IPS-NIHi7 (cell line): ENCODE results near the gene C1QC.
A peak's percentile ranks its signal among the peaks of the same experiment; 100 is the strongest.

Experiments
- DNase-seq: peaks from one replicate; pipeline ENCODE4 v3.0.0; 2012; ENCODE audit warnings: mixed read lengths; ENCODE audit errors: extremely low spot score

Gene C1QC

GRCh38 chr1:22619252-22619651 is 24.2 kb upstream of the C1QC start:
- DNase-seq = no peak

GRCh38 chr1:22619798-22620197 is 23.6 kb upstream of the C1QC start:
- DNase-seq = no peak

- no peak for DNase-seq
Measured at GRCh38 chr1:22621761-22622160, 21.7 kb upstream of the C1QC start.

- DNase-seq = peak; percentile 68
Measured at GRCh38 chr1:22625262-22625925, 18.0 kb upstream of the C1QC start.

DNA sequence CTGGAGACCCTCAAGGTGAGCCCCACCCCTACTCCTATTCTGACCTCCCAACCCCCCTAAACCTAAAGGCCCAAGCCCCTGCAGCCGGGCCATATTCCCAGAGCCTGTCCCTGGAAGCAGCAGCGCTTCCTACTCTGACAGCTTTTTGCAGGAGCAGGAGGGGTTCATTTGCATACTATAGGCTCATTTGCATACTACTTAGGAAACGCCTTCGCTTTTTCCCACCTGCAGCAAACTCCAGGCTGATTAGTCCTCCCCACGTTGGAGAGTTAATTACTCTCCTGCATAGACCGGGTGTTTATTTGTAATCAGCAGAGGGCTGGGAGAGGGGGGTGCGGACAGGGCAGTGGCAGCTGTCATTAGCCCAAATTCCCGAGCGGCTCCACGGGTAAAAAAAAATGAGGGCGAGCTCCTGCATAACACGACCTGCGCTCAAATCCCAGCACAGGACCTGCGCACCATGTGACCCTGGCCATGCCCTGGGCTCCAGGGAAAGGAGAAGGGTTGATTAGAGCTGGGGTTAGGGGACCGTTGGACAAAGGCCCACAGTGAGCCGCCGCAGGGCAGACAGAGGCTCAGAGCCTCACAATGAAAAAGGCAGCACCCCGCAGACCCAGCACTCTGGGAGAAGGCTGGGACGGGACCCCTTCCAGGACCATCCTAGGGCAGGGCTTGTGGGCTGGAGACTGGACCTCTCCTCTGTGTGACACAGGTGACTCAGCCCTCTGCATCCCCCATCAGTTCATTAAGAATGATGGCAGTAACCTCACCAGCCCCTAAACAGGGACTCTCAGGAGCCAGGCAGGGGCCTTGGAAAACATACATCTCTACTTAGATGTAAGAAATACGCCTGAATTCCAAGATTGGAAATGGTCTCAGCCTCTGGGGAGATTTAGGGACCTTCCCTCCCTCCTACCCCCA is 16.9 kb upstream of the C1QC start:
- no peak for DNase-seq

DNA sequence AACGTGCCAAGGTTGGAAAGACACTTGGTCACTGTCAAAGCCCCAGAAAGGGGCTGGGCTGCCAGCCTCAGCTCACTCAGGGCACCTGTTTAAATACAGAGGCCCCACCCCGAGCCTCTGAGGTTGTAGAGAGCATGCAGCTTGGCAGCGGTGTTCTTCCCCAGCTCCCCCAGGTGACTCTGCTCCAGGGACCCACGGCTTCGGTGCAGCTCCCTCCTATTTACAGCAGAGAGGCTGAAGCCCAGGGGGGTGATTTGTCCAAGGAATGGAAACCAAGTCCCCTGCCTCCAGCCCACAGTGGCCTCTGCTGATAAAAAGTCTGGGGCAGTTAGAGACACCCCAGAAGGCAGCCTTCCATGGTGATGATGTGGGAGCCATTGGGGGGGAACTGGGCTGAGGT is 16.1 kb upstream of the C1QC start:
- DNase-seq = no peak

GRCh38 chr1:22628698-22629444 is 14.6 kb upstream of the C1QC start:
- no peak for DNase-seq

- DNase-seq = peak; percentile 43
Measured at GRCh38 chr1:22629886-22630285, 13.5 kb upstream of the C1QC start.

- no peak for DNase-seq
Measured at GRCh38 chr1:22633697-22634463, 9.6 kb upstream of the C1QC start.

DNA sequence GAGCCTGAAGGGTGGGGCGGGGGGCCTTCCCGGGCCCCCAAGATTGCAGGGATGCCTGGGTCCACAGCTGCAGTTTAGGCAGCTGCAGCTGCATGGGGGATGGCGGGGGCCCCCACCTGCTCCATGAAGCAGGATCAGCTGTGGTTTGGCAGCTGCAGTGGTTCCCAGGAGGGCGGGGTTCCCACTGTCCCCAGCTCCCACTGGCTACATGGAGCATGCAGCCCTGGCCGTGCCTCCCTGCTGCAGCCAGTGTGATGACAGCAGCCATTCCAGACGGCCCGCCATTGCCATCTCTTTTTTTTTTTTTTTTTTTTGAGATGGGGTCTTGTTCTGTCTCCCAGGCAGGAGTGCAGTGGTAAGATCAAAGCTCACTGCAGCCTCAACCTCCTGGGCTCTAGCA is 8.0 kb upstream of the C1QC start:
- DNase-seq = no peak

DNA sequence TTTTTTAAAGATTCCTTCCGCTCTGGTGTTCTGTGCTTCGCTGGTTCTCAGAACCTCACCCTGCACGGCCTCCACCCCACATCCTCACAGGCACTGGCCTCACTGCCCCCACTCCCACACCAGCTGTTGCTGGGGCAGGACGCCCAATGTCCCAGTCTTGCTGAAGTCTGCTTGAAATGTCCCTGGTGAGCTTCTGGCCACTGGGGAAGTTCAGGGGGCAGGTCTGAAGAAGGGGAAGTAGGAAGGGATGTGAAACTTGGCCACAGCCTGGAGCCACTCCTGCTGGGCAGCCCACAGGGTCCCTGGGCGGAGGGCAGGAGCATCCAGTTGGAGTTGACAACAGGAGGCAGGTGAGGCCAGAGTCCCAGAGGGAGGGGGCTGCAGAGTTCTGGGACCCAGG is 7.1 kb upstream of the C1QC start, which contains the start of gene C1QA:
C1QA (plus strand) TSS at position 276 of the 400 bp plus-strand sequence. CDS start 989 bp downstream, outside the sequence.
- no peak for DNase-seq

DNA sequence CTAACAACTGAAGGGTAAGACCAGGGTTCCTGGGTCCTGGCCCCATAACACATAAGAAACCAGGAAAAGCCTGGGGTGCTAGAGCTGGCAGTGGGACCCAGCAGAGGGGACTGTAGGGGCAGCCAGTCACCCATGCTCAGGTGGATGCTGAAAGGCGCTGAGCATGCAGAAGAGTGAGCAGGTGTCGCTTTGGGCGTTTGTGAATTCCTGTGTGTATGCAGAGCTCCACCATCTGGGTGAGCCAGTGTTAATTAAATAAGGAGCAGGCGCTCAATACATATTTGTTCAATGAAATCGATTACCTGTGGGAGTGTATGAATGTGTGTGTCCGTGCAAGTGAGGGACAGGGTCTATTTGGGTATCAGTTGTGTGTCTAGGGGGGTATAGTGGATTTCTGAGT is 6.5 kb upstream of the C1QC start:
- no peak for DNase-seq

- no peak for DNase-seq
Measured at GRCh38 chr1:22637907-22638445, 5.5 kb upstream of the C1QC start.

DNA sequence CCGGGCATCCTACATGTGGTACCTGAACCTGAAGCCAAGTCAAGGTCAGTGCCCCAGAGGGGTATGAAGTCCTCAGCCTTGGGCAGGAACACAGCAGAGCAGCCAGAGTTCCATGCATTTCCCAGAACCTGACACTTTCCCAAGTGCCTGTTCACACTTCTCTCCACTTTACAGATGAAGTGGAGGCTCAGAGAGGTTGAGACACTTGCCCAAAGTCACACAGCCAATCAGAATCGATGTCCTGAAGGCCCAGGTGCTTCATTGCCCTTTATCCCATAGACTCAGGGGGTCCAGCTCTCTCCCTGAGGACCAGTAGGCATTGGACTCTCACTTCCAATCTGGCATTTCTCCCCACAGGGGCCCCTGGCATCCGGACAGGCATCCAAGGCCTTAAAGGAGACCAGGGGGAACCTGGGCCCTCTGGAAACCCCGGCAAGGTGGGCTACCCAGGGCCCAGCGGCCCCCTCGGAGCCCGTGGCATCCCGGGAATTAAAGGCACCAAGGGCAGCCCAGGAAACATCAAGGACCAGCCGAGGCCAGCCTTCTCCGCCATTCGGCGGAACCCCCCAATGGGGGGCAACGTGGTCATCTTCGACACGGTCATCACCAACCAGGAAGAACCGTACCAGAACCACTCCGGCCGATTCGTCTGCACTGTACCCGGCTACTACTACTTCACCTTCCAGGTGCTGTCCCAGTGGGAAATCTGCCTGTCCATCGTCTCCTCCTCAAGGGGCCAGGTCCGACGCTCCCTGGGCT is 4.8 kb upstream of the C1QC start:
- DNase-seq = no peak

DNA sequence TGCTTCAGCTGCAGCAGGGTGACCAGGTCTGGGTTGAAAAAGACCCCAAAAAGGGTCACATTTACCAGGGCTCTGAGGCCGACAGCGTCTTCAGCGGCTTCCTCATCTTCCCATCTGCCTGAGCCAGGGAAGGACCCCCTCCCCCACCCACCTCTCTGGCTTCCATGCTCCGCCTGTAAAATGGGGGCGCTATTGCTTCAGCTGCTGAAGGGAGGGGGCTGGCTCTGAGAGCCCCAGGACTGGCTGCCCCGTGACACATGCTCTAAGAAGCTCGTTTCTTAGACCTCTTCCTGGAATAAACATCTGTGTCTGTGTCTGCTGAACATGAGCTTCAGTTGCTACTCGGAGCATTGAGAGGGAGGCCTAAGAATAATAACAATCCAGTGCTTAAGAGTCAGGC is 4.1 kb upstream of the C1QC start:
- peak; percentile 83 for DNase-seq

- no peak for DNase-seq
Measured at GRCh38 chr1:22641247-22641646, 2.2 kb upstream of the C1QC start.

GRCh38 chr1:22641906-22642636 is 1.4 kb upstream of the C1QC start:
- DNase-seq = peak; percentile 93

GRCh38 chr1:22643928-22644327 is 495 bp downstream of the C1QC start:
- no peak for DNase-seq

DNA sequence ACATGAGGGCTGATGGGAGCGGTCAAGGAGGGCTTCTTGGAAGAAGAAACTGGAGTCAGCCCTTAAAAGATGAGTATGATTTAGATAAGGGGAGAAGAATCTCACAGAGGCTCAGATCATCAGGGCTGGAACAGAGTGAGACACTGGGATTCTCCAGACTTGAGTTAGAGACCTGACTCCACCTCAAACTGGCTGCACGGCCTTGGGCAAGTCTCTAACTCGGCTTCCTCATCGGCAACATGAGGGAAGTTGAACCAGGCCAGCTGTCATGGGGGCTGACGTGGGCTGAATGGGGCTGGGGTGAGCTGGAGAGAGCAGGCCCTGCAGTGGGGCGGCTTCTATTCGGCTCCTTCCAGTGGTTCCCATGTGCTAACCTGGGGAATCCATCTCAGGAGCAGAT is 2.5 kb downstream of the C1QC start:
- DNase-seq = no peak

DNA sequence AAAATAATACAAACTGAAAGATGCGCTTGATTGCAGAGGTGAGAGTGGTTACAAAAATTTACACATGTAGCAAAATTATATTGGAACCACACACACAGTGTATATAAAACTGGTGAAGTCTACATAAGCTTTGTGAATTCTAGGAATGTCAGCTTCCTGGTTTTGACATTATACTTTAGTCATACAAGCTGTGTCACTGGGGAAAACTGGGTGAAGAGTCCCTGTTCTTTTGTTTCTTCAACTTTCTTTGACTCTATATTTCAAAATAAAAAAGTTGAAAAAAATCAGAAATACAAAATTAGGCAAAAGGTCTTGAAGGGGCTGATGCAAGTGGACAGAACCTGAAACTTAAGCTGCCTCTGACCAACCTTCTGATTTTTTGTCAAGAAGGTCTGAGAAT is 3.0 kb downstream of the C1QC start:
- no peak for DNase-seq
